CD1c-positive myeloid dendritic cell (primary cell): Measurements from ENCODE around the gene MICAL2.

Experiments
- DNase-seq: peaks from one replicate; pipeline ENCODE4 v3.0.0-alpha.2; 2016; ENCODE audit errors: extremely low spot score

MICAL2 gene

DNA sequence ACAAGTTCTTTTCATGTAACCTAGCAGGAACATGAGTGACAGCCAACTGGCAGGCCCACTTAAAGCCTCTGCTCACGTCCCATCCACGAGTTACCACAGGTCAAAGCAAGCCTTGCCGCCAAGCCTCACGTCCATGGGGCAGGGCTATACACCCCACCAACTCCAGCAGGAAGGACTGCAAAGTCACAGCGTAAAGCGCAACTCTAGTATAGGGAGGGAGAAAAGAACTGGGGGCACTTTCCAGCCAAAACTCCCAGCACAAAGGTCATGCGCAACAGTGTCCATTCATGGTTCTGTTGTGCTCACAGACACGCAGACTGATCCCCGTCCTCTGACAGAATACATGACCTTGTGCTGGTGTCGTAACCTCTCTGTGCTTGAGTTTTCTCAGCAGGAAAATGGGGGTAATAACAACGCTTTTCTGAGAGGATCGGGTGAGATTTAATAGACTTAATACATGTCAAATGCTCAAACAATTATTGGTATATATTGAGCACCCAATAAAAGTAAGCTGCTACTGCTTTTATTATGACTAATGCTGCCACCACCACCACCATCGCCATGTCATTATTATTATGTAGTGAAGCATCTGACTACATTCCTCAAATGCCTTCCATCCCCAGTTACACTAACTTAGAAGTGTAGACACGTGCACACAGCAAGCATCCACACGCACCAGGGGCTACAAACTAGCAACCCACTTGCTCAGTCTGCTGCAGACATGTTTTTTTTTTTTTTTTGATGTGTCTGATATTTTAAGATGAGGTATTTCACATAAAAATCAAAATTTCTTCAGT is 162.6 kb downstream of the MICAL2 start:
- no peak for DNase-seq

- no peak for DNase-seq
Observed at GRCh38 chr11:12273618-12273995, 163.2 kb downstream of the MICAL2 start.

DNA sequence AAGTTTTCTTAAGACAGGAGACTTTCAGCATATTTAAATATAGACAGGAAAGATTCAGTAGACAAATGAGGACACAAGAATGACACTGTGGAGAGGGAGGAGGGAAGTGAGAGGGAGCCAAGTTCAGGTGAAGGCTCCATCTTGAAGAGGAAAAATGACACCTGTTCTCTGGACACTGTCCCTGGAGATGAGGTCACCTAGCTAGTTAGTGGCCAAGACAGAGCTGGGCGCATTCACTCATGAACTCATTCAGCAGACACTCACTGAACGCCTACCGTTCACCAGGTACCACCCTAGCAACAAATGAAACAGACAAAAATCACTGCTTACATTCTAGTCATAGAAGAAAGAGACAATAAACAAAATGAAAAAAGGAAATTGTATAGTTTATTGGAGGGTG is 163.7 kb downstream of the MICAL2 start:
- DNase-seq = no peak

DNA sequence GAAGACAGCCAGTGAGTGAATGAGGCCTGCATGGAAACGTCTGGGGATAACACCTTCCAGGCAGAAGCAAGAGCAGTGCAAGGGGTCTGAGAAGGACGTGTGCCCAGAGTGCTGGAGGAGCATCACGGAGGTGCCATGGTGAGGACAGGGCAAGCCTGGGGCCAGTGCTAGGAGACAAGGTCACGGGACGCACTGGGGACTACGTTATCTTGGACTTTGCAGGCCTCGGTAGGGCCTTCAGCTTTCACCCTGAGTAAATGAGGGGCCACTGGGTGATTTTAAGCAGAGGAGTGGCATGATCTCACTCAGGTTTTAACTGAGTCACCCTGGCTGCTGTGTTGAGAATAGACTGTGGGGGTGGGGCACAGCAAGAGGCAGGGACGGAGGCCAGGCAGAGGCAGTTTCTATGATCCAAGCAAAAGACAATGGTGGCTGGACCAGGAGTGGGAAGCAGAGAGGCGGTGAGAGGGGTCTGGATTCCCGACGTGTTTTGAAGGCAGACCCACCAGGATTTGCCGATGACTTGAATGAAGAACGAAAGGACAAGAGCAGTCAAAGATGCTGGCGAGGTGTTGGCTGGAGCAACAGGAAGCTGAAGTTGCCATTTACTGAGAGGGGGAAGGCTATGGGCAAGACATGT is 164.3 kb downstream of the MICAL2 start:
- no peak for DNase-seq

GRCh38 chr11:12275818-12276217 is 165.4 kb downstream of the MICAL2 start:
- no peak for DNase-seq

- no peak for DNase-seq
Observed at GRCh38 chr11:12276356-12276755, 166.0 kb downstream of the MICAL2 start.

GRCh38 chr11:12276831-12277475 is 166.6 kb downstream of the MICAL2 start:
- no peak for DNase-seq

- no peak for DNase-seq
Observed at GRCh38 chr11:12278766-12279671, 168.6 kb downstream of the MICAL2 start.

DNA sequence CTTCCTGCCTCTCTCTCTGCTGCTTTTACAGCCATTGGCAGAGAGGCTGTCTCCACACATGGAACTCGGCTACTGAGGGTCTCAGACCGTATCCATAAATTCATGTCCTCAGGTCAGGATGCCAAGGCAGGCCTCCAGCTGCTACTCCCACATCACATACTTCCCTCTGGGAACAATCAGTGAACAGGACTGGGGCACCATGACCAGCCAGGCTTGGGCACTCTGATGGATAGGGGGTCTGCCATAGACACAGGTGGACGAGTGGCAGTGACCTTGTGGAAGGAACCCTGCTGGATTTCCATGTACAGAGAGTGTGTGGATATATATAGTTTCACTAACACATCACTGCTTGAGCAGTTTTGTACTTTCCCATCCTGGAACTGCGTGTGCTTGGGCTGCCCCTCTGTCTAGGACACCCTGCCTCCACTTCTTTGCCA is 169.3 kb downstream of the MICAL2 start:
- DNase-seq = no peak

DNA sequence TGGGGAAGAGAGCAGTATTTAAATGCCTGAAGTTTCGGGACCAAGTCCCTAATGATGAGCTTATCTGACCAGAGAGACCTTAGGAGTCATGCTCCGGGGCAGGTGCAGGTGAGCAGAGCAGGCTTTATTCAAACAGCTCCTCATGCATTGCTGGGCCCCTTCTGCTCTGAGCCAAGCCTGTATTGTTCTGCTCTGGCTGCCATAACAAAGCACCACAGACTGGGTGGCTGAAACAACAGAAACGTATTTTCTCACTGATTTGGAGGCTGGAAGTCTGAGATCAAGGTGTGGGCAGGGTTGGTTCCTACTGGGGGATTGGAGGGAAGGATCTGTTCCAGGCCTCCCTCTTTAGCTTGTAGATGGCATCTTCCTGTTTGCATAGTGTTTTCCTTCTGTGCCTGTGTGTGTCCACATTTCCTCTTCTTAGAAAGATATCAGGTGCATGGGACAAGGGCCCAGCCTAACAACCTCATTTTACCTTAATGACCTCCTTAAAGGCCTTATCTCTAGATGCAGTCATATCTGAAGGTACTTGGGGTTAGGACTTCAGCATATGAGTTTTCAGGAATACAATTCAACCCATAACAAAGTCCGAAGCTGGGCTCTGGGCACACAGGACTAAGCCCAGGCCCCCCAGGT is 169.9 kb downstream of the MICAL2 start:
- no peak for DNase-seq

DNA sequence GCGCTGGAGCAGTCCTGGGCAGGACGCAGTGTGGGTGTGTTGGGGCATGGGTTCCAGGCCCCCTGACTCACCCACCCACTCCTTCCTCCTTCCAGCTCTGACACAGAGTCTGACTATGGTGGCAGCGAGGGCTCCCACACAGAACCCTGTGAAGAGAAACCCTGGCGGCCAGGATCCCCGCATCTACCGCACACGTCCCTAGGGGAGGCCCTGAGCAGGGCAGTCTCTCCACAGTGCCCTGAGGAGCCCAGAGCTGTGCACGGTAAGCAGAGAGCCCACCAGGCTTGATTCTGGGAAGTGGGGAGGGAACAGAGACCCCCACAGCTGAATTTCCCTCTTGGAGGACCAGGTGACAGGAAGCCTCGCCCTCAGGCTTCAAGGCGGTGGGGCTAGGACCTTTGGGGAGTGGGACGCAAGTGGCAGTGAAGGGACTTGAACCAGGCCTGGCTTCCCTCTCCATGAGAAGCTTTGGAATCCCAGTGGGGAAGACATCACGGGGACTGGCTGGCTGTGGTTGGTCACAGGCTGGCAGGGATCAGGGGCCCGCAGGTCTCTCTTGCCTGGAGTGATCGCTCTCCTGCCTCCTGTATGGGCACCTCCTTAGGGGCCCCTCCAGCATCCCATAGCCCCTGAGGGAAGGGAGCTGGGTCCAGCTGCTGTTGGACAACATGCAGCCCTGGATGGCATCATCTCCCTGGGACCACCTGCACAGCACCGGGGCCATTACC is 170.6 kb downstream of the MICAL2 start:
- no peak for DNase-seq

DNA sequence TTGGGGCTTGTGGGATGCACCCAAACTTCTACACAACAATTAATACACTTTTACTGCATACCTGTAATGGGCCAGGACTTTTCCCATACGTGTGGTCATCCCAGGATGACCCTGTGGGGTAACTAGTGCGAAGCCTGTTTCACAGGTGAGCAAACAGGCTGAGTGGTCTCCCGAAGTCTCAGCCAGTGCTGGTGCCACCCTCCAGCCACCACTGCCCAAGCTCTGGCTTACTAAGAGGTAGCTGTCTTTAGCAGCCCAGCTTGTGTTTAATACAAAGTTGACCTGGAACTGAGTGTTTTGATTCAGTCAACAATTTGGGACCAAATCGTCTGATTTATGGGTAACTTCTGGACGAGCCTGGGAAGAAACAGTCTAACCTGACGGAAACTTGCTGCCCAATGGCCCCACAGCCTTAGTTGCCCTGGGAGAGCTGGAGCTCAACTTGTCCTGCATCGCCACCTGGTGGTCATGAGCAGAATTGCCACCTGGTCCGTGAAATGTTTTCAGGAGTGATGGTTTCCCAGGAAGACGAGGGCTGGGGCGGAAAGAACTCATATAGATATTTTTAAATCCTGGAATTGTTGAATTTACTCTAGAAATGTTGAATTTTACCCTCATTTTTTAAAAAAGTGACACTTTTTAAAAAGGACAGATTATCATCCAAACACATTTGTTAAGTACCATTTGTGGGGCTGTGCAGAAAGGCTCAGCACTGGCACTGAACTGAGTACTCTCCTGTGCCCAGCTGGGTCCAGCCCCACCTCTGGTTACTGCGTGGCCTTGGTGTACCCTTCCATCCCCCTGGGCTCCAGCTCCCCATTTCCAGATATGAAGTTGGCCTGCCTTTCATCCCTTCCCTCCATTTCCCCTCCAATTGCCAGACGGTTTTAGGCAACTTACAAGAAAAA is 171.4 kb downstream of the MICAL2 start:
- peak; percentile 85 for DNase-seq

- no peak for DNase-seq
Observed at GRCh38 chr11:12282676-12283075, 172.3 kb downstream of the MICAL2 start.

DNA sequence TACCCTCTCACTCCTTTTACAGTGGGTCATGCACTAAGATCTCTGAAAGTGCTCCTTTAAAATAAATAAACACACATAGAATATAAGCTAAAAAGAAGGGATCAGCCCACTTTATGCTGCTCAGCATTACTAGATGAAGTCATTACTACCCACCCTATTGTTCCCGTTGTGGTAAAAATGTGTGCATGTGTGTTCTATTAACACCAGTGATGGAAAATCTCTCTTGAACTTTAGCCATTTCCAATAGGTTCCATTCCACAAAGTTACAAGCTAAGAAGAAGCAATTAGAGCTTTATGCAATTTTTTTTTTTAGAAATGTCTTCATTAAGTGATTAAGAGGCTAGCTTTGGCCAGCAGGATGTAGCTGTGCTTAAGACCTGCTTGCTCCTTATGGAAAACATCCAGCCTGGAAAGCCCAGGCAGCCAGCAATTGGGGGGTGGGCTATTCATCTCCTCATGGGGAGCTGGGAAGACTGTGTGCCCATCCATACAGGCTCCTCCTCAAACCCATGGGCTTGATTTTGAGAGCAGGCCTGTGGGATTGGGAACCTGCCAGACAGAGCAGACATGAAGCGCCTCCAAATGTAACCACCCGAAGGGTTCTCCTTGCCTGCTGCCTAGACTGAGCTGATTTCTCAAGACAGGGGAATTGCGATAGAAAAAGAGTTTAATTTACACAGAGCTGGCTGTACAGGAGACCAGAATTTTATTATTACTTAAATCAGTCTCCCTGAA is 174.1 kb downstream of the MICAL2 start:
- DNase-seq = no peak

- DNase-seq = no peak
Observed at GRCh38 chr11:12285106-12285505, 174.7 kb downstream of the MICAL2 start.

DNA sequence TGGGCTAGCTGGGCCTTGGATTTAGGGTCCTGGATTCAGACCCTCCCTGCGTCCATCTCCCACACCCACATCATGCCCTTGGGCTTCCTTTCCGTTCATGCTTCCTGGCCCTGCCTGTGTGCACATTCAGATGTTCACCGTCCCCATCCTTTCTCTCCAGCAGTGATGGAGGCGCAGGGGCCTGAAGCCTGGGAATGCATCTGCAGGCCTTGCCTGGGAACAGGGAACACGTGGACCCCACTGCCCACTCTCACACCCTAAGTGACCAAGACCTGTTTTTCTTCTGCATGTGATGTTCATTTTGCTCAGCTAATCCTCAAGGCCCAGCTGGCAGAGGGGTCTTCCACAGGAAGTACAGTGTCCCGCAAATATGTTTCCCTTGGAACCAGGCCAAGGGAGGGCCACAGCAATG is 175.4 kb downstream of the MICAL2 start:
- DNase-seq = no peak

DNA sequence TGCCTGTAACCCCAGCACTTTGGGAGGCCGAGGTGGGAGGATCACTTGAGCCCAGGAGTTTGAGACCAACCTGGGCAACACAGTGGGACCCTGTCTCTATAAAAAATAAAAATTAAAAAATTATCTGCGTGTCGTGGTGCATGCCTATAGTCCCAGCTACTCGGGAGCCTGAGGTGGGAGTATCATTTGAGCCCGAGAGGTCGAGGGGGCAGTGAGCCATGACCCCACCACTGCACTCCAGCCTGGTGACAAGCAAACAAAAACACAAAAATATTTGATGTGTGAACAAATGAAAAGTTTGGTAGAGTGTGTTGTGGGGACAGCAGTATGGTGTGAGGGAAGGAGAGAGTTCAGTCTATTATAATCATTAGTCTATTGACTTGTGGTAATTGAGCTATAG is 176.2 kb downstream of the MICAL2 start:
- DNase-seq = no peak

DNA sequence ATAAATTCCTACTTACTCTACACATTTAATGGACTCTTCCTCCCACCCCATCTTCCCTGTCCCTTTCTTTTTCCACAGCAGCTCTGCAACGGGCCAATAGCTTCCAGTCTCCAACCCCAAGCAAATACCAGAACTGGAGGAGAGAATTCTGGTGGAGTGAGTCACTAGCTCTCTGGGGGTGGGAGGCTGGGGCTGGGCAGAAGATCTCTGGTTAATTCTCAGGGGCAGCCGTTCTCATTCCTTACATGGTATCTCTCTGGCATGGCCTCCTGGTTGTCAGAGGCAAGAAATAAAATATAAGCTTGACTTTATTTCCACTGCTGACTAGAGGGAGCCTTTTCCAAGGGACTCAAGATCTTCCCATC is 176.6 kb downstream of the MICAL2 start:
- no peak for DNase-seq
